Measurements from ENCODE around the gene CORO1C. TPM values are rescaled to one million over a fixed set of nuclear protein-coding genes. Genes with fewer than 3 reads are reported as not detected.

CORO1C gene
- polyA plus RNA-seq, 1 of the 3 experiments (the other 2 are of a cell fraction), result 150 TPM

DNA sequence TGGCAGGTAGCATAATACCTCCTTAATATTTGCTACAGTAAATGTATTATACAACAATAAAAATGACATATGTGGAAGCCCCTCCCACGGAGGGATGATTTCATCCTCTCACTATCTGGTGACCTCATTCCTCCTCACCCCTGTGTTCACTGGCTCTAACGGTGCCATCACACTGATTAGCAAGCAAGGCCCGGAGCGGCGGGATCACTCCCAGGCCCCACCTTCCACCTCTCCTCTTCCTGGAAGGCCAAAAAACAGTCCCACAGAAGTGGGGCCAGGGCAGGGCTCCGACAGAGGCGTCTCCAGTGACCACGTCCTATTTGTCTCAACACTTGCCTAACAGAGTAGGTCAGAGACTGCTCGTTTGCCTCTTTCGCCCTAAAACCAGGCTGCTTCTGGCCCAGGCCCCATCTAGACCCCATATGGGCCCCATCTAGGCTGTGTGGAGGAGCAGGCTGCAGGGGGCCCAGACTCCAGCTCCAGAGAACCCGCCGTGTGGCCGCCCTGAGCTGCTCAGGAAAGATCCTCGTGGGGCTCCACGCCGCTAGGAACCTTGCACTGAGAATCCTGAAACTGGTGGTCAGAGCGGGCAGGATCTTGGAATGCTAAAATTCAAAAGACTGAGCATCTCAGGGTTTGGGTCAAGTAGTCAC, 101.4 kb downstream of the CORO1C start (continued):
- TF ChIP-seq, protein P1, sequence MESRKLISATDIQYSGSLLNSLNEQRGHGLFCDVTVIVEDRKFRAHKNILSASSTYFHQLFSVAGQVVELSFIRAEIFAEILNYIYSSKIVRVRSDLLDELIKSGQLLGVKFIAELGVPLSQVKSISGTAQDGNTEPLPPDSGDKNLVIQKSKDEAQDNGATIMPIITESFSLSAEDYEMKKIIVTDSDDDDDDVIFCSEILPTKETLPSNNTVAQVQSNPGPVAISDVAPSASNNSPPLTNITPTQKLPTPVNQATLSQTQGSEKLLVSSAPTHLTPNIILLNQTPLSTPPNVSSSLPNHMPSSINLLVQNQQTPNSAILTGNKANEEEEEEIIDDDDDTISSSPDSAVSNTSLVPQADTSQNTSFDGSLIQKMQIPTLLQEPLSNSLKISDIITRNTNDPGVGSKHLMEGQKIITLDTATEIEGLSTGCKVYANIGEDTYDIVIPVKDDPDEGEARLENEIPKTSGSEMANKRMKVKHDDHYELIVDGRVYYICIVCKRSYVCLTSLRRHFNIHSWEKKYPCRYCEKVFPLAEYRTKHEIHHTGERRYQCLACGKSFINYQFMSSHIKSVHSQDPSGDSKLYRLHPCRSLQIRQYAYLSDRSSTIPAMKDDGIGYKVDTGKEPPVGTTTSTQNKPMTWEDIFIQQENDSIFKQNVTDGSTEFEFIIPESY (IDR thresholded peaks at IDR 0.05; ENCODE audit: borderline replicate concordance, low read depth), result no peak
- TF ChIP-seq FOXJ3 (CRISPR knock-in tag; IDR thresholded peaks at IDR 0.05) (no peak), EZH2phosphoT487 (IDR thresholded peaks at IDR 0.05; ENCODE audit: borderline replicate concordance, low read depth) (no peak), TCF12 (IDR thresholded peaks at IDR 0.05) (peak; percentile 28; the same call in 1 of the 2 replicates), JUND (IDR thresholded peaks at IDR 0.05) (peak; percentile 68)
- TF ChIP-seq, protein P2, sequence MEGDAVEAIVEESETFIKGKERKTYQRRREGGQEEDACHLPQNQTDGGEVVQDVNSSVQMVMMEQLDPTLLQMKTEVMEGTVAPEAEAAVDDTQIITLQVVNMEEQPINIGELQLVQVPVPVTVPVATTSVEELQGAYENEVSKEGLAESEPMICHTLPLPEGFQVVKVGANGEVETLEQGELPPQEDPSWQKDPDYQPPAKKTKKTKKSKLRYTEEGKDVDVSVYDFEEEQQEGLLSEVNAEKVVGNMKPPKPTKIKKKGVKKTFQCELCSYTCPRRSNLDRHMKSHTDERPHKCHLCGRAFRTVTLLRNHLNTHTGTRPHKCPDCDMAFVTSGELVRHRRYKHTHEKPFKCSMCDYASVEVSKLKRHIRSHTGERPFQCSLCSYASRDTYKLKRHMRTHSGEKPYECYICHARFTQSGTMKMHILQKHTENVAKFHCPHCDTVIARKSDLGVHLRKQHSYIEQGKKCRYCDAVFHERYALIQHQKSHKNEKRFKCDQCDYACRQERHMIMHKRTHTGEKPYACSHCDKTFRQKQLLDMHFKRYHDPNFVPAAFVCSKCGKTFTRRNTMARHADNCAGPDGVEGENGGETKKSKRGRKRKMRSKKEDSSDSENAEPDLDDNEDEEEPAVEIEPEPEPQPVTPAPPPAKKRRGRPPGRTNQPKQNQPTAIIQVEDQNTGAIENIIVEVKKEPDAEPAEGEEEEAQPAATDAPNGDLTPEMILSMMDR (IDR thresholded peaks at IDR 0.05), result no peak
- TF ChIP-seq, protein P3, sequence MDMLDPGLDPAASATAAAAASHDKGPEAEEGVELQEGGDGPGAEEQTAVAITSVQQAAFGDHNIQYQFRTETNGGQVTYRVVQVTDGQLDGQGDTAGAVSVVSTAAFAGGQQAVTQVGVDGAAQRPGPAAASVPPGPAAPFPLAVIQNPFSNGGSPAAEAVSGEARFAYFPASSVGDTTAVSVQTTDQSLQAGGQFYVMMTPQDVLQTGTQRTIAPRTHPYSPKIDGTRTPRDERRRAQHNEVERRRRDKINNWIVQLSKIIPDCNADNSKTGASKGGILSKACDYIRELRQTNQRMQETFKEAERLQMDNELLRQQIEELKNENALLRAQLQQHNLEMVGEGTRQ (IDR thresholded peaks at IDR 0.05; ENCODE audit: borderline replicate concordance, low read depth, low read length), result no peak

GRCh38 chr12:108629151-108629550, 102.2 kb downstream of the CORO1C start:
- H3K27me3 ChIP-seq (ENCODE audit: insufficient read depth), result no peaks in the 10 kb centered on the region
- H3K4me3 ChIP-seq (ENCODE audit: low read depth in 2 of 2, low read length in 1 of 2), result no peak overlapping the region
- H4K20me1 ChIP-seq (ENCODE audit: insufficient read depth), result no peaks in the 10 kb centered on the region
- no peaks in the 10 kb centered on the region for H3K9me3 ChIP-seq
- no peaks in the 10 kb centered on the region for H3K36me3 ChIP-seq (replicated peaks in 1 of 2; ENCODE audit: control insufficient read depth in 1 of 2, insufficient read depth in 2 of 2, low read length in 1 of 2)
- peaks cover 25% of the 10 kb centered on the region for H3F3A ChIP-seq (replicated peaks; ENCODE audit: insufficient read depth)
- H3K4me2 ChIP-seq, result peak overlapping the region; percentile 67
- ChIA-PET POLR2A (no interaction called here), CTCF (interaction anchor here (1.3 to 7.4 kb wide), 3 partner anchors 12 to 174 kb away, joined by 3 to 62 read pairs (median 6); no protein-coding TSS in a partner anchor)
- no peak for DNase-seq
- TF ChIP-seq JUND (IDR thresholded peaks at IDR 0.05) (no peak), RCOR1 (IDR thresholded peaks at IDR 0.05; ENCODE audit: low read length) (no peak), USF1 (IDR thresholded peaks at IDR 0.05; ENCODE audit: borderline replicate concordance, low read depth) (no peak)
- peak overlapping the region; percentile 62 to 78 for H3K27ac ChIP-seq (ENCODE audit: low read depth in 2 of 2, low read length in 1 of 2)
- no peak overlapping the region; the same call in 1 of the 2 replicates for H2AFZ ChIP-seq (ENCODE audit: low read depth)
- 92% methylated on average over 5 of the region's 5 CpGs for WGBS (ENCODE audit: low lambda C conversion rate)
- no peaks in the 10 kb centered on the region for H3K9me2 ChIP-seq
- H3K79me2 ChIP-seq (ENCODE audit: insufficient read depth), result no peaks in the 10 kb centered on the region; the same call in 1 of the 2 replicates
- H3K9ac ChIP-seq, result peak overlapping the region; percentile 58
- peaks cover 14 to 29% of the 10 kb centered on the region in 2 experiments; a peak in 3 of 4 replicates for H3K4me1 ChIP-seq (ENCODE audit: control insufficient read depth in 1 of 2, insufficient read depth in 2 of 2, low read depth in 1 of 2, low read length in 1 of 2)
